B cell (primary cell): Measurements from ENCODE around the gene PICK1. TPM values are rescaled to one million over a fixed set of nuclear protein-coding genes. Genes with fewer than 3 reads are reported as not detected.

Source experiments
- ATAC-seq: fragments of 200-7000 bp; cut with Tn5 transposase; one replicate; pipeline ENCODE4 v1.10.0; 2021; ENCODE audit warnings: low read depth, mild to moderate bottlenecking, moderate number of reproducible peaks, moderate library complexity
- CTCF ChIA-PET: fragments of 350-600 bp; sonication (Branson Sonifier 250); formaldehyde crosslinking; loops from one replicate; lab custom pipeline; 2021; ENCODE audit warnings: antibody characterized with exemption, inconsistent platforms; lab: Charles Lee
- POLR2A ChIA-PET: fragments of 350-600 bp; sonication (Branson Sonifier 250); formaldehyde crosslinking; loops from one replicate; lab custom pipeline; 2021; ENCODE audit warnings: antibody characterized with exemption; lab: Charles Lee
- DNase-seq: peaks from one replicate; pipeline ENCODE4 v3.0.0; 2013
- H2AFZ ChIP-seq: 2 replicates; pipeline ENCODE4 v1.6.1; 2012; ENCODE audit warnings: mild to moderate bottlenecking, low read depth, low read length; ENCODE audit not compliant: insufficient read depth, poor library complexity, severe bottlenecking
- H3K27ac ChIP-seq, 2 donors: 1 replicate in 1 of 2; 2 replicates in 1 of 2; pipeline ENCODE4 v1.5.1; 2012 to 2013; ENCODE audit warnings: low read length in 2 of 2, mild to moderate bottlenecking in 2 of 2, moderate library complexity in 1 of 2
- H3K27me3 ChIP-seq, 4 experiments: fragments of 200-600 bp in 1 of 4; sonication (generic) in 1 of 4; replicated peaks in 1 of 4; 1 replicate in 2 of 4; 2 replicates in 2 of 4; pipeline versions ENCODE4 v1.6.1 to v1.7.0; 2013 to 2016; ENCODE audit warnings: low read length in 3 of 4, mild to moderate bottlenecking in 2 of 4, mixed read lengths in 1 of 4, moderate library complexity in 1 of 4; ENCODE audit not compliant: insufficient read depth in 4 of 4, control insufficient read depth in 3 of 4; ENCODE audit errors: control extremely low read depth in 1 of 4
- H3K36me3 ChIP-seq, 2 experiments: replicated peaks in 1 of 2; 1 replicate in 1 of 2; 2 replicates in 1 of 2; pipeline versions ENCODE4 v1.6.1 to v1.7.1; 2013; ENCODE audit warnings: low read length in 1 of 2; ENCODE audit not compliant: insufficient read depth in 2 of 2, control insufficient read depth in 1 of 2; ENCODE audit errors: control extremely low read depth in 1 of 2, extremely low read depth in 1 of 2
- H3K4me1 ChIP-seq, 2 donors: fragments of 200-600 bp in 1 of 2; sonication (generic) in 1 of 2; 1 replicate in 1 of 2; 2 replicates in 1 of 2; pipeline versions ENCODE4 v1.5.1 to v1.6.1; 2013 to 2017; ENCODE audit warnings: low read length in 2 of 2; ENCODE audit not compliant: control insufficient read depth in 2 of 2, insufficient read depth in 2 of 2
- H3K4me2 ChIP-seq: replicated peaks from 2 replicates; pipeline ENCODE3; 2012; ENCODE audit warnings: mild to moderate bottlenecking, low read depth, low read length; ENCODE audit not compliant: poor library complexity, severe bottlenecking
- H3K4me3 ChIP-seq, 5 experiments: fragments of 200-600 bp in 1 of 5; sonication (generic) in 1 of 5; 1 replicate in 3 of 5; 2 replicates in 2 of 5; pipeline versions ENCODE4 v1.5.1 to v1.7.0; 2011 to 2016; ENCODE audit warnings: low read length in 4 of 5, mild to moderate bottlenecking in 4 of 5, low read depth in 2 of 5, control low read depth in 1 of 5, moderate library complexity in 1 of 5; ENCODE audit not compliant: insufficient read depth in 1 of 5; ENCODE audit errors: control extremely low read depth in 1 of 5, extremely low read depth in 1 of 5
- H3K79me2 ChIP-seq: fragments of 200-600 bp; sonication (generic); one replicate; pipeline ENCODE4 v1.6.0; 2016; ENCODE audit warnings: low read length; ENCODE audit not compliant: control insufficient read depth, insufficient read depth
- H3K9ac ChIP-seq: fragments of 200-600 bp; sonication (generic); 2 replicates; pipeline ENCODE4 v1.6.1; 2017; ENCODE audit warnings: mild to moderate bottlenecking, low read length, moderate library complexity
- H3K9me3 ChIP-seq, 3 donors: one replicate each; pipeline versions ENCODE4 v1.6.1 to v1.7.1; 2013; ENCODE audit warnings: low read length in 2 of 3; ENCODE audit not compliant: control insufficient read depth in 2 of 3, insufficient read depth in 1 of 3; ENCODE audit errors: control extremely low read depth in 1 of 3
- H4K20me1 ChIP-seq: 2 replicates; pipeline ENCODE4 v1.6.0; 2012; ENCODE audit warnings: mild to moderate bottlenecking, low read length; ENCODE audit not compliant: insufficient read depth, control insufficient read depth, poor library complexity, severe bottlenecking
- H3K27ac Mint-ChIP-seq: one replicate; pipeline ENCODE4 v1.8.0; 2021; ENCODE audit warnings: mixed read lengths
- H3K27me3 Mint-ChIP-seq: one replicate; pipeline ENCODE4 v1.8.0; 2021; ENCODE audit warnings: mixed read lengths
- H3K4me1 Mint-ChIP-seq: one replicate; pipeline ENCODE4 v1.8.0; 2021; ENCODE audit warnings: mixed read lengths
- H3K4me3 Mint-ChIP-seq: one replicate; pipeline ENCODE4 v1.8.0; 2021; ENCODE audit warnings: mixed read lengths
- H3K9me3 Mint-ChIP-seq: one replicate; pipeline ENCODE4 v1.8.0; 2022; ENCODE audit warnings: mixed read lengths; ENCODE audit not compliant: insufficient read depth
- CTCF ChIP-seq: fragments of 200-600 bp; IDR thresholded peaks from one replicate; pipeline ENCODE4 v1.8.0; 2022; ENCODE audit warnings: antibody characterized with exemption, mild to moderate bottlenecking
- EZH2 ChIP-seq: IDR thresholded peaks from 2 replicates; pipeline ENCODE4 v1.6.1; 2012; ENCODE audit warnings: borderline replicate concordance, low read depth, mild to moderate bottlenecking, moderate library complexity, low read length; ENCODE audit not compliant: insufficient read depth, poor library complexity, severe bottlenecking
- WGBS: methylation state at CpG from one replicate; pipeline ENCODE4 v1.1.5; 2013; ENCODE audit warnings: missing lambda C conversion rate; ENCODE audit not compliant: insufficient coverage; 5-methylcytosine and 5-hydroxymethylcytosine counted together
- intact Hi-C: fragments of 100-400 bp; cut with micrococcal nuclease; formaldehyde crosslinking; loops from one replicate; pipeline ENCODE4 v1.10.0; 2022
- polyA plus RNA-seq: library from polyadenylated mRNA; depleted of rRNA; stranded (reverse); fragments of >200 nt; gene quantifications from 2 replicates; pipeline ENCODE4 v1.2.3, GENCODE V29; 2012
- total RNA-seq, 2 donors: library from RNA; stranded (reverse); fragments of 120-200 nt in 1 of 2; gene quantifications; 1 replicate in 1 of 2; 2 replicates in 1 of 2; pipeline versions ENCODE4 v1.2.3 to v1.2.4, GENCODE V29; 2013 to 2022

The PICK1 gene
- total and polyA plus RNA-seq, 2 donors (not counting 1 experiment from before 2014, with no cell fraction given) = 34.2 to 37.4 TPM

- Histone ChIP-seq H3K4me2 (no peak overlapping the region), H3K4me3 (no peak overlapping the region), H3K27ac (no peak overlapping the region), H3K27me3 (no peaks in the 10 kb centered on the region), H3K9ac (no peak overlapping the region), H2AFZ (no peak overlapping the region), H3K9me3 (peaks cover 0 to under 1% (median 0%) of the 10 kb centered on the region in 3 donors), H4K20me1 (no peaks in the 10 kb centered on the region), H3K79me2 (no peaks in the 10 kb centered on the region), H3K36me3 (no peaks in the 10 kb centered on the region), H3K4me1 (no peaks in the 10 kb centered on the region)
- intact Hi-C loops = no loop called here
- CTCF ChIA-PET = no interaction called here
- Mint-ChIP-seq H3K27me3 (no peaks in the 10 kb centered on the region), H3K4me3 (no peak overlapping the region), H3K4me1 (no peaks in the 10 kb centered on the region), H3K9me3 (no peaks in the 10 kb centered on the region), H3K27ac (no peak overlapping the region)
- DNase-seq = no peak
- TF ChIP-seq CTCF (no peak), EZH2 (no peak)
- POLR2A ChIA-PET = no interaction called here
- 73% methylated on average over 10 of the region's 14 CpGs for WGBS
- ATAC-seq = no peak
These were observed 48.0 kb upstream of the PICK1 start for GRCh38 chr22:38009000-38009806.

DNA sequence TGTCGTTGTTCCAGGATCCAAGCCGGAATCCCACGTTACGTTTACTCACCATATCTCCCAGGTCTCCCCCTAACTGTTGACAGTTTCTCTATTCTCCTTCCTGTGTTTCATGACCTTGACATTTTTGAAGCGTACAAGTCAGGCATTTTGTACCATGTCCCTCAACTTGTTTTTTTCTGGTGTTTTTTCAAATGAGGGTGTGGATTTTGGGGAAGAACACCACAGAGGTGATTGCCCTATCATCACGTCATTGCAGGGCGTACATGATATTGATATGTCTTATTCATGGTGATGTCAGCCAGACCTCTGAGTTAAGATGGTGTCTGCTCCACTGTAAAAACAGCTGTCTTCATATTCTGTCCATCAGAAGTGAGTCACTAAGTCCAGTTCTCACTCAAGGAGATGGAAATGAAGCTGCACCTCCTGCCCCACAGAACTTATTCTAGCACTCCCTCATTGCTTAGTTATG lies 44.6 kb upstream of the PICK1 start:
- Histone ChIP-seq H3K36me3 (no peaks in the 10 kb centered on the region), H3K4me2 (no peak overlapping the region), H3K27ac (no peak overlapping the region), H3K4me1 (no peaks in the 10 kb centered on the region), H4K20me1 (no peaks in the 10 kb centered on the region), H3K27me3 (peaks cover 0 to 3% (median 1%) of the 10 kb centered on the region in 4 experiments), H3K79me2 (no peaks in the 10 kb centered on the region), H2AFZ (no peak overlapping the region), H3K9ac (no peak overlapping the region), H3K9me3 (peaks cover 0 to 3% (median 0%) of the 10 kb centered on the region in 3 donors), H3K4me3 (no peak overlapping the region)
- Mint-ChIP-seq H3K9me3 (no peaks in the 10 kb centered on the region), H3K27me3 (peaks cover 3% of the 10 kb centered on the region), H3K4me3 (no peak overlapping the region), H3K27ac (no peak overlapping the region), H3K4me1 (no peaks in the 10 kb centered on the region)
- POLR2A ChIA-PET = no interaction called here
- CTCF ChIA-PET = no interaction called here
- 88% methylated on average over 4 of the region's 7 CpGs for WGBS
- no peak for ATAC-seq
- TF ChIP-seq CTCF = no peak
- no peak for TF ChIP-seq EZH2
- intact Hi-C loops = no loop called here
- no peak for DNase-seq
